HG02840 (cell line): ENCODE data around the gene SSBP1.
"Not testable (repeated sequence)": the region's sequence is repeated elsewhere in the genome, so short reads cannot be mapped to it uniquely, and the experiment has no call there.

ENCODE experiments used
- ATAC-seq: cut with Tn5 transposase; IDR thresholded peaks from one replicate; pipeline ENCODE4 v1.9.1; 2021; ENCODE audit warnings: mild to moderate bottlenecking, moderate library complexity, moderate number of reproducible peaks; ENCODE audit not compliant: unreplicated experiment, low FRiP score

The SSBP1 gene

DNA sequence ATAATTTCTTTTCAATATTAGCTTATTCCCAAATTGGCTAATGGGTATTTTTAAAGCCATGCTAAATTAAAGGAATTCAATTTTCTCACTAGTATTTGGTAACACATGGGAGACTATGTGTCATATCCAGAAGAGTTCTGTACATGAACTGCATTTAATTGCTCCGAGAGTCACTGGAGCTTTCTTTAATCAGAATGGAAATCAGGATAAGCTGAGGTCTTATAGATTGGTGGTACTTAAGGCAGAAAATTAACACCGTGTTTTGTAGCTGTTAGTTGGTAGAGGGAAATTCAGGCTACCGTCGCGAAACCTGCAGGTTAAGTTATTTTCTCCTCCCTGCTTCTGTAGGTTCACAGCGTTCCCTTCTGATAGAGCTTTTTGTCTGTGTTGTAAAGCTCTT lies 29.8 kb upstream of the SSBP1 start, which contains the start of gene WEE2:
TSS of gene WEE2 (plus strand) at position 3 of the 400 bp plus-strand sequence. CDS start 406 bp downstream, outside the sequence.
- ATAC-seq, result no peak

DNA sequence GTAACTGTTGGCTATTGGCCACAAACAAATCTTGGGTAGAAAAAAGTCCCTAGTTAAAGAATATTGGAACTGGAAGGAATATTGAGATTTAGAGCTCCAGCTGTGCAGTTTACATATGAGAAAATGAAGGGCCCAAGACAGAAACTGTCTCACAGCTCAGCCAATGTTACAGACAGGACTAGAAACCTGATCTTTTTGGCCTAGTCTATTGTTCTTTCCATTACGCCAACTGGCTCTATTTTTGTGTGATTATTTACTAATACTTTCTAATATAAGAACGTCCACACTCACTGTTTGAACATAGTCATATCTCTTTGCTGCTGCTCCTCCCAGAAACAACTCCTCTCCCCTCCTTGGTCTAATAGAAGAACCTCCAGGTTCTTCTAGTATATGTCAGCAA lies 28.8 kb upstream of the SSBP1 start:
- no peak for ATAC-seq

DNA sequence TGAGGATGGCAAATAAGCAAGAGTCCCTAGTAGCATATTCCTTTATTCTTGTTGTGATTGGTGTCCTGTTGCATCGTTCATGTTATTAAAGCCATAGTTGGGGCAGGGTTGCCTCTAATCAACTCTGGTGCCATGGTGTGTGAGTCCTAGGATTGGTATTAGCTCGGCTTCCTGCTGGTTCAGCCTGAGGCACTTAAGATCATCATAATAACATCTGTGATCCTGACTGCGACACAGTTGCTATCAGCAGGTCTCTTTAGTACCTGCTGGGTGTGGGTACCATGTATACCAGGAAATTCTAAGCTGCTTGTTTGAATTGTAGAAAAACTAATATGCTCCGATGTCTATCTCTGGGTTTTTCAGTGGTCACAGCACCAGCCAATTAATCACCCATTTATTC lies 28.4 kb upstream of the SSBP1 start:
- no peak for ATAC-seq

DNA sequence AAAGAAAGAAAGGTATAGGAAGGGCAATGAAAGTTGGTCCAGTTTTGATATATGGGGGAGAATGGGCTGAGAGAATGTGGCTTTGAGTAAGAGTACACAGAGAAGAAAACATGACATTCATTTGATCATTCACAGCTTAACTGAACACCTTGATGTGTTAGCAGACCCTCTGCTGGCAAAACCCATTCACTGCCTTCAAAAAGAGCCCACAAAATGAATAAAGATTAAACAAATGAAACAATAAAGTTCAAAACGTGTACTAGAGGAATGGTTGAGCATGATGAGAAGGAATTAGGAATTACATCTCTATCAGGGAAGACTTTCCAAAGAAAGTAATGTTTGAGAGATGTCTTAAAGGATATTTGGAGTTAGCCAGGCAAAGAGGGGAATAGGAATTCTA lies 27.9 kb upstream of the SSBP1 start:
- no peak for ATAC-seq

DNA sequence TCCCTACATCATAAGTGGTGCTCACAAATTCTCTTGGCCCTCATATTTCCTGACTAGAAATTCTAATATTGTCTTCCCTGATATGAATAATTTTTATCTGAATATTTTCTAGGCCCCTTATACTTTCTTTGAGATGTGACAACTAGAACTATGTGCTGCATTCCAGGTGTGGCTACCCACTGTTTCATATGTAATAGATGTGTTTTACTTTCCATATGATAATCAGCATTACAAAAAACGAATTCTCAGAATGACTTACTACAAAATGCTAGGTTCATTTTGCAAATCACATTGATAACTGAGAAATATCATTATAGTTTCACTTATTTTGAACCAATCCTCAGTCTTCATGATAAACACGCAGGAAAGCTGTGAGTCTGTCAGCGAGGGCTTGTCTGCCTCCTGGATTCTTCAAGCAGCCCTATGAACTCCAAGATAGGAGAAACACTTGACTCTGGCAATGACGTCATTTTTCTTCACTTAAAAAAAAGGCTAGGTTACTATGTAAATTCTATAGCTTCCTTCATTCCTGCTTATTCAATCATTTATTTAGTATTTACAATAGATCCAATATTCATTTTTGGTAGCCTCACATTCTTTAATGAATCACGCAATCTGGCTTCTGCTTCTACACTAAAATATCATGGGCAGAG lies 25.4 kb upstream of the SSBP1 start:
- ATAC-seq, result no peak

DNA sequence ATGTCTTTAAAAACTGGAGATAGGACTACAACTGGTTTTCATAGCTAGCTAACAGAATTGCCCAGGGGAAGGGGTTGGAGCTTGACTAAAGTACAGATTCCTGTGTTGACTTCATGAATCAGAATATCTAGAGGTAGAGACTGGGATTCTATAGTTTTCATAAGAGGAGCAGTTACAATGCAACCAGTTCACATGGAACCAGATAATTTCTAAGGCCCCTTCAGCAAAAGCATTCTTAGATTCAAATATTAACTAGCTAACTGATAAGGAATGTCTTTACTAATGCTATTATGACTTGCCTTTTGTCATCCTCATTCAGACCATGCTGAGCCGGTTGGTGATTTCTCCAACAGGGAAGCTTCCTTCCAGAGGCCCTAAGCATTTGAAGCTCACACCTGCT lies 24.3 kb upstream of the SSBP1 start:
- ATAC-seq, result no peak

DNA sequence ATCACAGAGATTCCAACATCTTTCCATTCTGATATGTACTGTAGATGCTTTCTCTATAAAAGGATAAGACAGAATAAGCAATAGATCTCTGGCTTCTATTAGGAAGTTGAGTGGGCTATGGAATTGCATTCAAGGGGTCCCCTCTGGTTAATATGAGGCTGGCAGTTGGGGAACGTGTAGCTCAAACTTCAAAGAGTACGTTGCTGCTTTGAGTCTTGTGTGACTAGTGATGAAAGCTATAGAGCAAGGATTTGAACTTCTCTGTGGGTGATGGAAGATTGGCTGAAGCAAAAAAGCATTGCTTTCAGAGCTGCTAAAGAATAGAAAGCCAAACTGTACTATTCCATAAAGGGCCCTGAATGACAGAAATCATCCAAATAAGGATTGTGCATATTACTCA lies 23.6 kb upstream of the SSBP1 start:
- ATAC-seq, result no peak

DNA sequence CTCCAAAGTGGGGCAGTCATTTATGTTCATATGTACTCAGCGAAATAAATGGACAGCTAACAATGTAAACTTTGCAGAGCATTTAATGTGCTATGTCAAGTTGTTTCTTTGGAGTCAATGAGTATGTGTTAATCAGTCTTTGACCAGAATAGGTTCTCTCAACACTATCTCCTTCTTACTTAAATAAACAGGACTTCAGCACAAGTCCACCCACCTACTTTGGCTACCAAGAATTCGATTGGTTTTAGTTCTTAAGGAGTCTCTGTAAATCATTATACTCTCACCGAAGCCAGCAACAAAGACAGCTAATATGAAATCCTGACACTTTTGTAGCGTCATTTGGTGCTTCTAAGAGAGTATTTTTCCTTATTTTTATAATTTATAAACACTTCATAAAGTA lies 23.1 kb upstream of the SSBP1 start:
- no peak for ATAC-seq

DNA sequence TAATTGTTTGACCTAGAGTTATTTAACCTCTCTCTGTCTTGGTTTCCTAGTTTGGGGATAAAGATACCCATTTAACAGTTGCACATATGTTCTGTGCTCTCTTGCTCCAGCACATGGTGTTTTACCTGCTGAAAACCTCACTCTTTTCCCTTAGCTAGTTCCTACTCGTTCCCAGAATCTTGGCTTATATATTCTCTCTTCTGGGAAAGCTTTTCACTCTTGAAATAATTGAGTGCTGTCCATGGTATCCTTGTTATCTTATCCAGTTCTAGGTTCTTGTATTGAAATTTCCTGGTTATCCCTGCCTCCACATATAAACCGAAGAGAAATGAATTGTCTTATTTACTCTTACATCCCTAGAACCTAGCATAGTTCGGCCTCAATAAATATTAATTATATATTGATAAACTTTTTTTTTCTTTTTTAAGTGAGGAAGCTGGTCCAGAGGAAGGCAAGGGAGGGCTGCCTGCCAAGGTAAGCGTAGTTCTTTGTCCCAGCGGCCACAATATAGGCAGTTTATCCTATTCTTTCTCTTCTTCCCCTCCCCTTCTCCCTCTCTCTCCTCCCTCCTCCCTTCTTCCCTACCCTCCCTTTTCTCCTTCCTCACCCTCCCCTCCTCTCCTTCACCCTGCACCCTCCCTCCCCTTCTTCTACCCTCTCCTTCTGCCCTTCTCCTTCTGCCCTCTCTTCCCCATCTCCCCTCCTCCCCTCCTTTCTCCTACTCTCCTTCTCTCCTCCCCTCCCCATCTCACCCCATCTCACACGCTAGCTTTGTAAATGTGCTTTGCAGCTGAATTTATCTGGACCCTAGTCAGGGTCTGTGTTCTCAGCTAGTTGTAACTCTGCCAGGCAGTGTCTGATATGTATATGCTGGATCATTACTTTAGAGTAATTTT lies 22.1 kb upstream of the SSBP1 start:
- ATAC-seq, result no peak

DNA sequence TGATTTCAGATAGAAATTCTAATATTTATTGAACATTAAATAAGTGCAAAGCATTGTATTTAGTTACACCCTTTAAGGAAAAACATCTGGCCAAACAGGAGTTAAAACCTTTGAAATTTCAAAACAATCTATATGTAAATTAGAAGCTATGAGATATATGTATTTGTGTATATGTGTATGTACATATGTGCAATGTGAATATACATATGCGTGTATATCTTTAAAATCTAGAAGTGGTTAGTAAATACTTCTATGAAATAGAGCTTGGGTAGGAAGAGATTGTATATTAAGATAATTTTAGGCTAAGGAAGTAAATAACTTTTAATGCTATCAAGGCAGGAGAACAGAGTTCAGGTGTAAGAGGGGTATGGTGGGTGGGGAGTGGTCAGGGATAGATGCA lies 20.7 kb upstream of the SSBP1 start:
- no peak for ATAC-seq

DNA sequence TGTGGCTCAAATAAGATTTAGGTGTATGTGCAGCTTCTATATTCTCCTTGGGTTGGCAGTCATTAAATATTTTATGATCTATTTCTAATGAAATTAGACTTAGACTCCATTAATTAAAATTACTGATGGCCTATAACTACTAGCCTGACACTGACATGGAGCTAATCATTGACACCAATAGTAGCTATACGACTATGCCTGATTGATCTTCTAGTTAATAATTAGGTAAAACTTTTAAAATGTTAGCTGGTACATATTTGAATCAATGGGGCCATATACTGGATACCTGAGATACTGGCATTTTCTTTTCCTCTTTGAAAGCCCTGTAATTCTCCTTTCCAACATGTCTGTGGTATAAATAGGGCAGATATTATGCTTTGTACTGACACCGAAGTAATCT lies 15.6 kb upstream of the SSBP1 start:
- no peak for ATAC-seq

DNA sequence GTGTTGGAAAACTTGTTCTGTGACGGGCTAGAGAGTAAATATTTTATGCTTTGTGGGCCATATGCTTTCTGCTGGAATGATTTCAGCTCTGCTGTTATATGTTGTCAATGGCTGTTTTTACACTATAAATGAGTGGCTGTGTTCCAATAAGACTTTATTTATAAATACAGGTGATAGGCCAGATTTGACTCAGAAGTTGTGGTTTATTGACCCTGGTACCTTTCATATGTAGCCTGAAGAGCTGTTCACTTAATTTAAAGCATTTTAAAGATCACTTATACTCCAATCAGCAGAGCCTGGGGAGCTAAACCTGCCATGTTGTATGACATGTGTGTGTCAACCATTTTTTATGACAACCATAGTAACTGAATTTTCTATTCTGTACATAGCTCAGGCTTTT lies 9.1 kb upstream of the SSBP1 start:
- ATAC-seq, result no peak

DNA sequence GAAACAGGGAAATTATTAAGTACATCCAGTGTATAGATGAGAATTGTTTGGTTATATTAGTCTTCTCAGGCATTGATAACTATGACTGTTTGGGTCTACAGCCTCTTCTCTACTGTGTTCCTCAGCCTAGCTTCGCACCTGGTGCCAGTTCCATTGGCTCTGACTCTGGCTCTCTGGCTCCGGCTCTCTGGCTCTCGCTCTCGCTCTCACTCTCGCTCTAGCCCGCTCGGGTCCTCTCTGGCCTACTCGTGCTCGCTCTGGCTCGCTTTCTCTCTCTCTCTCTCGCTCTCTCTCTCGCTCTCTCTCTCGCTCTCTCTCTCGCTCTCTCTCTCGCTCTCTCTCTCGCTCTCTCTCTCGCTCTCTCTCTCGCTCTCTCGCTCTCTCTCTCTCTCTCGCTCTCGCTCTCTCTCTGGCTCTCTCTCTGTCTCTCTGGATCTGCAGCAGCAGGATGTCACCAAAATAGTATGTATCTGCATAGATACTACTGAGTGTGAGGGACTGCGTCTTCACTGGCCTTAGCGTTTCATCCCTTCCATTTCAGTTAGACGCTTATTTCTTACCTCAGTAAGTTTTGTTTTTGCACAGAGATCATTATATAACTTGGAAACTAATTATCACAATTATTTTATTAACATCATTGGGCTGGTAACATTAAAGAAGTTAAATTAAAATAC lies 6.5 kb upstream of the SSBP1 start:
- no peak for ATAC-seq

DNA sequence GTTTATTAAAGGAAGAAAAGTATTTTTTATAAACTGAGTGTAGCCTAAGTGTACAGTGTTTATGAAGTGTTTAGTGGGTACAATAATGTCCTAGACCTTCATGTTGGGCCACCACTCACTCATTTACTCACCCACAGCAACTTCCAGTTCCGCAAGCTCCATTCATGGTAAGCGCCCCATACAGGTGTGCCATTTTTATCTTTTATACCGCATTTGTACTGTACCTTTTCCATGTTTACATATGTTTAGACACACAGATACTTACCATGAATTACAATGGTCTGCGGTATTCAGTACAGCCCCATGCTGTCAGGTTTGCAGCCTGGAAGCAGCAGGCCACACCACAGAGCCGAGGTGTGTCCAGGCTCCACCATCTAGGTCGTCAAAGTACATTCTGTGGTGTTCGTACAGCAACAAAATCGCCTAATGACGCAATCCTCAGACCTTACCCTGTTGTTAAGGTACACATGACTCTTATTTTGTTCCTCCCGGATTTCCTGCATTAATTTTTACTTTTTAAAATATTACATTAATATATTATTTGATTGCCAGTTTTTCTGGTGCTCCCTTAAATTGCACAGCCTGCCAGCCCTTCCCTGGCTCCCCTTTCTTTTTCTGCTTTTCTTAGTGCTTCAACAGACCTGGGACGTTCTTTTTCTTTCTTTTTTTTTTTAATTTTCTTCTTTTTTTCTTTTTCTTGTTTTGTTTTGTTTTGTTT lies 881 bp upstream of the SSBP1 start:
- ATAC-seq, result no peak

DNA sequence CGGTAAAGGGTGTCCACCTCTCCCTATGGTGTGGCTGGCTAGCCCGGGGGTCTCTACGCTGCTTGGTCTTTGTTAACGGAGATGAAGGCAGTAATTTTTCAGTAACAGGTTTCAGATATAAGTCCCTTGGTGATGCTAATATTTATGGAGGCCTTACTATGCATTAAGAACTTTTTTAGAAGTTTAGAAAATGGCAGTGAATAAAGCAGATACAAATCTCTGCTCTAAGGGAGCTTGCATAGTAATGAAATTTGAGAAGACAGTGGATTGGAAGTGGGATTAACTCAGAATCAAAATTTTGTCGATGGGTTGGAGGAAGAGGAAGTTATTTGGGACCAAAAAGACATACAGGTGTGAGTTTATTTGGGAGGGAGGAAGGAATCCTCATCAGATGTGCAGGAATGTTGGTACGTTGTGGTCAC lies 445 bp downstream of the SSBP1 start:
- ATAC-seq, result no peak

DNA sequence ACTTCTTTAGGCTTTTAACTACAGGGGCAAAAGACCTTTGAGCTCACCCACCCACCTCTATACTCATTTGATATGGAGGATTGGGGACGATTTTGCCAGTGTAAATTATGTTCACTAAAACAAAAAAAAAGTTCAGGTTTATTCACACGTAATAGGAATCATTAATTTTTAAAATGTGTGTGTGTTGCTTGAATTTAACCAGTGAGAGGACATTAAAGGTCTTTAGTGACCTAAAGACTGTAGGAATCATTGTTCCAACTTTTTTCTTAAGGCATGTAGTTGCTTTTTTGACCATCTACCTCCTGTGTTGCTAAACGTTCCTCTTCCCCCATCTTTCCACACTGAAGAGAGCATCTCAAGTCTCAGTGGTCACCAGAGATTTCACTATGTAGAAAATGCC lies 1.1 kb downstream of the SSBP1 start:
- ATAC-seq, result no peak

DNA sequence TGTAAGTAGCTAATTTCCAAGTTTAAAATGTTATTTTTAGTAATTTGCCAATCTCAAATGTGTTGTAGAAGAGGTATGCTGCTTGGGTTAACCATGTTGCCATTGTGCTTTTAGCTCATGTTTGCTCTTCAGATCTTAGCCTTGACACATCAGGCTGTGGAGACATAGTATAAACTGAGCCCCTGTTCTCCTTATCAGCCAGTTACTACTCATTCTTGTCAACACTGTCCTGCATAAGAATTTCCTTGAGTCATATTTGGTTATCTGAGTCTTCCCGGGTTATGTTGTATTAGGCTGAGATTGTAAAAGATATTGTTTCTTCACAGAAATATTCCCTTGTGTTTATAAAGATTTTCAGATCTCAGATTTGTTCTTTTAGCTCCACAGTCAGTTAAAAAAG lies 4.1 kb downstream of the SSBP1 start:
- ATAC-seq, result no peak

DNA sequence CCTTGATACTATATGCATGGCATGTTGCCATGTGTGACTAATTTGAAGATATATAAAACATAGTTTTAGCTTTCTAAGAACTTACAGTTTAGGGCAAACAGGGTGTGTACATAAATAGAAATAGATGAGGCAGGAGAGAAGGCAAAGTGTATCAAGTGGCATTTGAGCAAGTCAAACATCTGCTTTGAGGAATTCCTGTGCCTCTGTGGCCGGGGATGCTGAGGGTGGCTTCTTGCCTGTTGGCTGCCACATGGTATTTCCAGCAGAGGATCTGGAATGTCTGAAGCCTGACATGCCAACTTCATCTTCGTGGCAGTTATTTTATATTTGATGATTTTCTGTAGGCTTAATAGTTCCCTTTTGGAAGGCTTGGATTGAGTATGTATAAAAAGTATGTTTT lies 6.0 kb downstream of the SSBP1 start:
- ATAC-seq, result no peak

DNA sequence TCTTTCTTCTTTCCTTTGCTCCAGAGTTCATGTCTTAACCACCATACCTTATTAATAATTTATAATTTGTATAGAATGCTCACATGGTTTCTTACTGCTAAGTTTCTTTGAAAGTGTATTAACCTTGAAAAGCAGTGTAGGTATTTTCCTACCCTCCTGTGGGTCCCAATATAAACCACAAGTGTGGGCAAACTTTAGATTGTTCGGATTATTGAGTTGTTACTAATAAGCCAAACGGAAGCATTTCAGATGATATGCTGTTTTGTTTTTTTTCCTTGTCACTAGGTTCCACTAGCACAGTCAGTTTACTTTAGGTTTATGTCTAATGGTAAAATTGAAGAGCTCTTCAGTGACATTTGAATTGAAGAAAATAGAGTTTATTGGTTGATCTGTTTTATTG lies 10.2 kb downstream of the SSBP1 start:
- no peak for ATAC-seq

DNA sequence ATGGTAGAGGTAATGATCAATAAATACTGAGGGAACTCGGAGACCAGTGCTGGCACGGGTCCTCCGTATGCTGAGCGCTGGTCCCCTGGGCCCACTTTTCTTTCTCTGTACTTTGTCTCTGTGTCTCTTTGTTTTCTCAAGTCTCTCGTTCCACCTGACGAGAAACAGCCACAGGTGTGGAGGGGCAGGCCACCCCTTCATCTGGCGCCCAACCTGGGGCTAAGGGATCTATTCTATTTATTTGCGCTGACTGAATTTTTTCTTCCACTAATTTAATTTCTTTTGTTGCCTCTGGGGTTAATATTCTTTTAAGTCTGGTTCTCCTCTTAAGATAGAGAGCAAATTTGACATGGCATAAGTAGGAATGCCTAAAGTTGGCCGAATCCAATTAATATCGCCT lies 13.7 kb downstream of the SSBP1 start:
- not testable (repeated sequence) for ATAC-seq

DNA sequence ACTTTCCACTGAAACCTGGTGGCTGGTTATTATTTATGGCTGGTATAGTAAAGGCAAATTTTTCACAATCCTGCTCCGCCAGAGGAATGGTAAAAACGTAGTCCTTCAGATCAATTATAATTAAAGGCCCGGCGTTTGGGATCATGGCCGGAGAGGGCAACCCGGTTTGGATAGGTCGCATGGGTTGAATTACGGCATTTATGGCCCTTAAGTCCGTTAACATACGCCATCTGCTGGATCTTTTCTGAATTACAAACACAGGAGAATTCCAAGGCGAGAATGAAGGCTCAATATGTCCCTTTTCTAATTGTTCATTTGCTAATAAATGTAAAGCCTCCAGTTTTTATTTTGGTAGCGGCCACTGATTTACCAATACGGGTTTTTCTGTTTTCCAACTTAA lies 14.5 kb downstream of the SSBP1 start:
- no peak for ATAC-seq
